NCI-H128 (cell line): Measurements from ENCODE around the gene TEN1.

Source experiments
- DNase-seq: peaks from one replicate; lab custom pipeline; 2025; ENCODE audit not compliant: unreplicated experiment; lab: John Stamatoyannopoulos, UW

TEN1 gene

GRCh38 chr17:76005263-76006149 lies 26.5 kb downstream of the TEN1 start:
- peak; percentile 36 for DNase-seq

- no peak for DNase-seq
These were observed 28.2 kb downstream of the TEN1 start for GRCh38 chr17:76007131-76007849.

- no peak for DNase-seq
These were observed 28.8 kb downstream of the TEN1 start for GRCh38 chr17:76007850-76008165.

GRCh38 chr17:76008208-76008607 lies 29.2 kb downstream of the TEN1 start:
- no peak for DNase-seq

- DNase-seq, result no peak
These were observed 29.8 kb downstream of the TEN1 start for GRCh38 chr17:76008630-76009425.

- DNase-seq, result no peak
These were observed 30.4 kb downstream of the TEN1 start for GRCh38 chr17:76009447-76009846.

GRCh38 chr17:76009969-76010661 lies 31.1 kb downstream of the TEN1 start:
- DNase-seq, result no peak

GRCh38 chr17:76011951-76012350 lies 32.9 kb downstream of the TEN1 start:
- DNase-seq, result no peak

- DNase-seq, result no peak
These were observed 34.4 kb downstream of the TEN1 start for GRCh38 chr17:76013377-76013932.

GRCh38 chr17:76014100-76014924 lies 35.3 kb downstream of the TEN1 start:
- DNase-seq, result peak; percentile 45

- no peak for DNase-seq
These were observed 35.9 kb downstream of the TEN1 start for GRCh38 chr17:76014925-76015261.

GRCh38 chr17:76017481-76018339 lies 38.7 kb downstream of the TEN1 start:
- no peak for DNase-seq

- DNase-seq, result no peak
These were observed 39.3 kb downstream of the TEN1 start for GRCh38 chr17:76018340-76018680.

- no peak for DNase-seq
These were observed 39.8 kb downstream of the TEN1 start for GRCh38 chr17:76018801-76019200.

- DNase-seq, result no peak
These were observed 40.9 kb downstream of the TEN1 start for GRCh38 chr17:76019833-76020467.

- DNase-seq, result no peak
These were observed 43.2 kb downstream of the TEN1 start for GRCh38 chr17:76022285-76022684.

- DNase-seq, result no peak
These were observed 44.2 kb downstream of the TEN1 start for GRCh38 chr17:76022973-76023899.

GRCh38 chr17:76023900-76024237 lies 44.8 kb downstream of the TEN1 start:
- DNase-seq, result no peak
